Measurements from ENCODE around the gene KIAA1755.

DNA sequence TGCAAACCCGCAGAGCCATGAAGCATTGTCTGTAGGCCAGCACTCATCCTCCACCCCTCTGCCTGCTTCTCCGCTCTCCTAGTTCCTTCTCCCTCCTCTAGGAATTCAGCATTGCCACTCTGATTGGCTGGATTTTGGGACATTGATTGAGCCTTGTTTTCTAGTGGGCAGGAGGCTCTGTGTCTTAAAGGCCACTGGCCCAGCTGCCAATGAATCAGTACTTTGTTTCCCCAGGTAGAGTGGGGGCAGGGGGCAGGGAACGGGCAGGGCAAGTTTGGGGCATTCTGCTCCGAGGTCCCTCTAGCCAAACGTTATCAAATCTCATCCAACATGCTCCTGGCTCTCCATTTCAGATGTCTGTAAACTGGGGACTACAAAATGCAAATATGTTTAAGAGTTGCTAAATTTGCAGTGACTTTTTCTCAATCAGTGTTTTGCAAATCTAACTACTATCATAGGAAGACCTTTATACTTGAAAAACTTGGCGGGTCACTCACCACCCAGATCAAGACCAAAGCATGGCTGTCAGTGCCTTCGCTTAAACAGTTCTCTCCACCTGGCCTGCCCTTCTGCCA lies 33.0 kb upstream of the KIAA1755 start:
- TF ChIP-seq, protein P1, sequence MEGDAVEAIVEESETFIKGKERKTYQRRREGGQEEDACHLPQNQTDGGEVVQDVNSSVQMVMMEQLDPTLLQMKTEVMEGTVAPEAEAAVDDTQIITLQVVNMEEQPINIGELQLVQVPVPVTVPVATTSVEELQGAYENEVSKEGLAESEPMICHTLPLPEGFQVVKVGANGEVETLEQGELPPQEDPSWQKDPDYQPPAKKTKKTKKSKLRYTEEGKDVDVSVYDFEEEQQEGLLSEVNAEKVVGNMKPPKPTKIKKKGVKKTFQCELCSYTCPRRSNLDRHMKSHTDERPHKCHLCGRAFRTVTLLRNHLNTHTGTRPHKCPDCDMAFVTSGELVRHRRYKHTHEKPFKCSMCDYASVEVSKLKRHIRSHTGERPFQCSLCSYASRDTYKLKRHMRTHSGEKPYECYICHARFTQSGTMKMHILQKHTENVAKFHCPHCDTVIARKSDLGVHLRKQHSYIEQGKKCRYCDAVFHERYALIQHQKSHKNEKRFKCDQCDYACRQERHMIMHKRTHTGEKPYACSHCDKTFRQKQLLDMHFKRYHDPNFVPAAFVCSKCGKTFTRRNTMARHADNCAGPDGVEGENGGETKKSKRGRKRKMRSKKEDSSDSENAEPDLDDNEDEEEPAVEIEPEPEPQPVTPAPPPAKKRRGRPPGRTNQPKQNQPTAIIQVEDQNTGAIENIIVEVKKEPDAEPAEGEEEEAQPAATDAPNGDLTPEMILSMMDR (IDR thresholded peaks at IDR 0.05 in 4 of 5, conservative IDR thresholded peaks at IDR 0.05 in 1 of 5): no peak
- no peak for TF ChIP-seq POLR2A (IDR thresholded peaks at IDR 0.05)

Data from gastrocnemius medialis (tissue), 4 donors.